Breast epithelium (tissue), 3 donors: ENCODE data around the gene MZB1.

Source experiments
- CTCF ChIP-seq, 3 donors: fragments of 450-650 bp; IDR thresholded peaks; one replicate each; pipeline ENCODE4 v1.5.1; 2016 to 2017; ENCODE audit warnings: antibody characterized with exemption in 3 of 3, mild to moderate bottlenecking in 3 of 3, moderate library complexity in 3 of 3
- POLR2AphosphoS5 ChIP-seq, 3 donors: sonication (generic); formaldehyde crosslinking; IDR thresholded peaks; one replicate each; pipeline ENCODE4 v1.6.1; 2017; ENCODE audit warnings: antibody characterized with exemption in 3 of 3

- TF ChIP-seq CTCF (IDR thresholded peaks at IDR 0.05) (no peak), POLR2AphosphoS5 (IDR thresholded peaks at IDR 0.05) (no peak)
Observed at GRCh38 chr5:139425497-139425896, 35.8 kb upstream of the MZB1 start.
